Kidney tubule cell (primary cell): ENCODE results near the gene PLK5.
"Not testable (repeated sequence)": the region's sequence is repeated elsewhere in the genome, so short reads cannot be mapped to it uniquely, and the experiment has no call there.

ENCODE experiments used
- DNase-seq: peaks from one replicate; pipeline ENCODE4 v3.0.0-alpha.2; 2018; ENCODE audit warnings: low spot score

Gene PLK5

GRCh38 chr19:1525343-1525742 is 1.5 kb downstream of the PLK5 start:
- no peak for DNase-seq

GRCh38 chr19:1526066-1526778 is 2.3 kb downstream of the PLK5 start:
- DNase-seq, result no peak

GRCh38 chr19:1526979-1527649 is 3.2 kb downstream of the PLK5 start:
- no peak for DNase-seq

- DNase-seq, result no peak
These were observed 3.9 kb downstream of the PLK5 start for GRCh38 chr19:1527650-1528309.

GRCh38 chr19:1528596-1529429 is 4.9 kb downstream of the PLK5 start:
- no peak for DNase-seq

GRCh38 chr19:1529430-1529816 is 5.5 kb downstream of the PLK5 start:
- no peak for DNase-seq

GRCh38 chr19:1530856-1531255 is 7.0 kb downstream of the PLK5 start:
- DNase-seq, result not testable (repeated sequence)

- DNase-seq, result no peak
These were observed 7.7 kb downstream of the PLK5 start for GRCh38 chr19:1531587-1531986.

- DNase-seq, result no peak
These were observed 8.1 kb downstream of the PLK5 start for GRCh38 chr19:1532003-1532402.

- DNase-seq, result no peak
These were observed 9.8 kb downstream of the PLK5 start for GRCh38 chr19:1533510-1534150.

- DNase-seq, result no peak
These were observed 11.1 kb downstream of the PLK5 start for GRCh38 chr19:1534972-1535371.

- not testable (repeated sequence) for DNase-seq
These were observed 11.8 kb downstream of the PLK5 start for GRCh38 chr19:1535699-1536098.

GRCh38 chr19:1538978-1539377 is 15.1 kb downstream of the PLK5 start:
- DNase-seq, result no peak

GRCh38 chr19:1539749-1540148 is 15.9 kb downstream of the PLK5 start:
- DNase-seq, result not testable (repeated sequence)

- no peak for DNase-seq
These were observed 16.6 kb downstream of the PLK5 start for GRCh38 chr19:1540365-1540925.

GRCh38 chr19:1549332-1549945 is 25.6 kb downstream of the PLK5 start:
- DNase-seq, result no peak

GRCh38 chr19:1551068-1552040 is 27.5 kb downstream of the PLK5 start:
- DNase-seq, result no peak

GRCh38 chr19:1553415-1553814 is 29.5 kb downstream of the PLK5 start:
- no peak for DNase-seq

GRCh38 chr19:1554968-1555367 is 31.1 kb downstream of the PLK5 start:
- DNase-seq, result no peak
